NCI-H2029 (cell line): Measurements from ENCODE around the gene TENT5D.
"Not testable (repeated sequence)": the region's sequence is repeated elsewhere in the genome, so short reads cannot be mapped to it uniquely, and the experiment has no call there.

Experiments
- DNase-seq: peaks from one replicate; lab custom pipeline; 2025; lab: John Stamatoyannopoulos, UW

TENT5D gene

GRCh38 chrX:80420147-80420546 is at the start of gene TENT5D:
Gene TENT5D (plus strand): TSS chrX:80420447. CDS start chrX:80442540, 22,093 bp downstream.
- DNase-seq = no peak

- not testable (repeated sequence) for DNase-seq
These were observed 34.6 kb upstream of the TENT5D start for GRCh38 chrX:80385651-80386050.

GRCh38 chrX:80388206-80388605 is 32.0 kb upstream of the TENT5D start:
- DNase-seq = no peak

GRCh38 chrX:80412042-80412441 is 8.2 kb upstream of the TENT5D start:
- no peak for DNase-seq

GRCh38 chrX:80423000-80423399 is 2.8 kb downstream of the TENT5D start:
- no peak for DNase-seq

GRCh38 chrX:80423744-80424143 is 3.5 kb downstream of the TENT5D start:
- DNase-seq = no peak

GRCh38 chrX:80430826-80431504 is 10.7 kb downstream of the TENT5D start:
- DNase-seq = no peak

GRCh38 chrX:80431505-80431832 is 11.2 kb downstream of the TENT5D start:
- DNase-seq = no peak

GRCh38 chrX:80432441-80432840 is 12.2 kb downstream of the TENT5D start:
- DNase-seq = no peak

GRCh38 chrX:80432863-80433262 is 12.6 kb downstream of the TENT5D start:
- DNase-seq = no peak

GRCh38 chrX:80468166-80468565 is 47.9 kb downstream of the TENT5D start:
- not testable (repeated sequence) for DNase-seq

- no peak for DNase-seq
These were observed 51.3 kb downstream of the TENT5D start for GRCh38 chrX:80471582-80471981.

GRCh38 chrX:80485543-80485942 is 65.3 kb downstream of the TENT5D start:
- no peak for DNase-seq

GRCh38 chrX:80486299-80486698 is 66.1 kb downstream of the TENT5D start:
- no peak for DNase-seq

GRCh38 chrX:80489166-80489565 is 68.9 kb downstream of the TENT5D start:
- no peak for DNase-seq
